NCI-H524 (cell line): ENCODE measurements around the gene GYPA.
"Not testable (repeated sequence)": the region's sequence is repeated elsewhere in the genome, so short reads cannot be mapped to it uniquely, and the experiment has no call there.

Experiments
- DNase-seq, 2 experiments: peaks; one replicate each; lab custom pipeline; 2025; lab: John Stamatoyannopoulos, UW

The GYPA gene

GRCh38 chr4:144128709-144129320 is 11.7 kb downstream of the GYPA start:
- not testable (repeated sequence) for DNase-seq

GRCh38 chr4:144125109-144125508 is 15.4 kb downstream of the GYPA start:
- DNase-seq, result not testable (repeated sequence)

GRCh38 chr4:144123982-144124635 is 16.4 kb downstream of the GYPA start:
- not testable (repeated sequence) for DNase-seq

- DNase-seq, result not testable (repeated sequence)
These were observed 17.2 kb downstream of the GYPA start for GRCh38 chr4:144123269-144123668.

- DNase-seq, result not testable (repeated sequence)
These were observed 20.8 kb downstream of the GYPA start for GRCh38 chr4:144119752-144120151.

GRCh38 chr4:144115519-144115918 is 25.0 kb downstream of the GYPA start:
- DNase-seq, result no peak

GRCh38 chr4:144113546-144113945 is 27.0 kb downstream of the GYPA start:
- no peak for DNase-seq

GRCh38 chr4:144104509-144105130 is 35.9 kb downstream of the GYPA start:
- no peak for DNase-seq

- not testable (repeated sequence) for DNase-seq
These were observed 42.7 kb downstream of the GYPA start for GRCh38 chr4:144097776-144098175.

GRCh38 chr4:144093995-144094394 is 46.5 kb downstream of the GYPA start:
- DNase-seq, result not testable (repeated sequence)

- DNase-seq, result not testable (repeated sequence)
These were observed 49.3 kb downstream of the GYPA start for GRCh38 chr4:144091181-144091580.

- DNase-seq, result no peak
These were observed 49.8 kb downstream of the GYPA start for GRCh38 chr4:144090744-144091143.

GRCh38 chr4:144082053-144082452 is 58.5 kb downstream of the GYPA start:
- not testable (repeated sequence) for DNase-seq

- DNase-seq, result not testable (repeated sequence)
These were observed 60.4 kb downstream of the GYPA start for GRCh38 chr4:144080135-144080534.

GRCh38 chr4:144078746-144079145 is 61.8 kb downstream of the GYPA start:
- not testable (repeated sequence) for DNase-seq

- not testable (repeated sequence) for DNase-seq
These were observed 79.0 kb downstream of the GYPA start for GRCh38 chr4:144061556-144061955.

GRCh38 chr4:144060234-144060859 is 80.2 kb downstream of the GYPA start:
- not testable (repeated sequence) for DNase-seq
